NCI-H748 treated with DMSO at 0.1 percent for 48 hours (cell line): Measurements from ENCODE around the gene SNX25.
A peak's percentile ranks its signal among the peaks of the same experiment; 100 is the strongest.

Experiments
- DNase-seq: peaks from one replicate; lab custom pipeline; 2025; lab: John Stamatoyannopoulos, UW

The SNX25 gene

GRCh38 chr4:185265942-185266341, 56.5 kb downstream of the SNX25 start:
- no peak for DNase-seq

- no peak for DNase-seq
Measured at GRCh38 chr4:185269286-185269685, 59.9 kb downstream of the SNX25 start.

- DNase-seq: no peak
Measured at GRCh38 chr4:185270037-185270436, 60.6 kb downstream of the SNX25 start.

GRCh38 chr4:185270885-185271284, 61.5 kb downstream of the SNX25 start:
- DNase-seq: no peak

GRCh38 chr4:185272245-185272644, 62.8 kb downstream of the SNX25 start:
- DNase-seq: no peak

- DNase-seq: no peak
Measured at GRCh38 chr4:185275501-185275900, 66.1 kb downstream of the SNX25 start.

- DNase-seq: no peak
Measured at GRCh38 chr4:185276036-185276435, 66.6 kb downstream of the SNX25 start.

- DNase-seq: no peak
Measured at GRCh38 chr4:185278716-185279115, 69.3 kb downstream of the SNX25 start.

- peak; percentile 11 for DNase-seq
Measured at GRCh38 chr4:185280608-185281007, 71.2 kb downstream of the SNX25 start.

GRCh38 chr4:185282968-185283367, 73.6 kb downstream of the SNX25 start:
- no peak for DNase-seq

GRCh38 chr4:185283723-185284122, 74.3 kb downstream of the SNX25 start:
- no peak for DNase-seq

- DNase-seq: no peak
Measured at GRCh38 chr4:185285632-185286393, 76.4 kb downstream of the SNX25 start.

- no peak for DNase-seq
Measured at GRCh38 chr4:185286571-185286970, 77.2 kb downstream of the SNX25 start.

- DNase-seq: no peak
Measured at GRCh38 chr4:185287031-185287430, 77.6 kb downstream of the SNX25 start.

GRCh38 chr4:185290018-185290607, 80.7 kb downstream of the SNX25 start:
- DNase-seq: no peak

GRCh38 chr4:185290656-185291055, 81.3 kb downstream of the SNX25 start:
- DNase-seq: no peak

- no peak for DNase-seq
Measured at GRCh38 chr4:185293202-185293601, 83.8 kb downstream of the SNX25 start.

- no peak for DNase-seq
Measured at GRCh38 chr4:185296665-185297460, 87.5 kb downstream of the SNX25 start.

- no peak for DNase-seq
Measured at GRCh38 chr4:185298728-185299430, 89.5 kb downstream of the SNX25 start.

- DNase-seq: no peak
Measured at GRCh38 chr4:185304541-185304940, 95.1 kb downstream of the SNX25 start.

- DNase-seq: no peak
Measured at GRCh38 chr4:185304944-185305690, 95.7 kb downstream of the SNX25 start.
